COLO668 (cell line): Measurements from ENCODE around the gene EVX1.

Source experiments
- DNase-seq: peaks from one replicate; lab custom pipeline; 2025; ENCODE audit not compliant: unreplicated experiment; lab: John Stamatoyannopoulos, UW

The EVX1 gene

DNA sequence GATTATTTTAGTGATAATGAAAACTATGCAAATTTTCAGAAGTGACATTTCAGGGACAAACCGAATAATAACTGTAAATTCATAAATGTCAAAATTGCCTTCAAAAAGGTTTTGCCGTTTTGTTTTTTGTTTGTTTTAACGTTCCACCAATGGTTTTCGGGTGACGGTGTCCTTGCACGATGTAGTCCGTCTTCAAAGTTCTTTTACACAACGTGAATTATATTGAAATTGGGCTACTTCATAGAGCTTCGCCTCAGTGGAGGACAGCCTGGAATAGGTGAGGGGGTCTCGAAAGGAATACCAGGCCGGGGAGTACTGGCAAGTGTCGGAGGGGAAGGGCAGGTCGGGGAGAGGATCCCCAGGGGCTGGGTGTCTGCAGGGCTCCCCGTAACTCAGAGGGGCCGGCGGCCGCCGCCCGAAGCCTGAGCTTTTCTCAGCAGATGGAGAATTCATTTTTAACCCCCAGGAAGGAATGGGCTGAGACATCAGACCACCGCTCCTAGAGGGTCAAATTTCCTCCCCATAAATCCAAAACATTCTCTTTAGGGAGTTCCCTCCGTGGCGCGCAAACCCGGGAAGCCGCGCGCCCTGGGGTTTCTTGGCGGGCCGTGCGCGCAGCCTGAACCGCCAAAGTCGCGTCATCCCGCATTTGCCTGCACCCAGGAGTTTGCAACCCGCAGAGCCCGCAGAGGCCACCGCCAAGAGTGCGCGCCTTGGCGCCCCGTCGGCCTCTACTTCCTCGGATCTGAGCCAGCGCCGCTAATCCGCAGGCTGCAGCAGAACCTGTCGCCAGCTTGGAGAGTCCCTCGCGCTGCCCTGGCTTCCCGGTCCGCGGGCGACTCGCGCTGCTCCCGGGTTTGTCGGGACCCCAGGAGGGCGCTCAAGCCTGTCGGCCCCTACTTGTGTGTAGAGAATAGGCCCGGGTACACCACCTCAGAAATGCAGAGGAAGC lies 17.3 kb upstream of the EVX1 start:
- no peak for DNase-seq

DNA sequence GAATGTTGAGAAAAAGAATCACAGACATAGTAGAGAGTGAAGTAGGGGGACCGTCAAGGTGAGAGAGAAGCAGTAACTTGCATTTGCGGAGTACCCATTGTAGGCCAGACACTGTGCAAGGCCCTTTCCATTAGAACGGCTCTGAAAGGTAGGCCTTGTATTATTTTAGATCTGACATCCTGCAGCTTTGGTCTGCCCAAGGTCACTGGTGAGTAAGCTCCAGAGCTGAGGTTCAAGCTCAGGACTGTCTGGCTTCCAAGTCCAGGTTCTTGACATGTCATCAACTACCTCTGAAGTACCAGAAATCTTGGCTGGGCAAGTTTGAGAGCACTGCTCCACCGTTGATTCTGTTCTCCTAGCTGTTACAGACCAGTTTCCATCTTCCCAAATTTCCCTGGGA lies 13.2 kb upstream of the EVX1 start:
- no peak for DNase-seq

DNA sequence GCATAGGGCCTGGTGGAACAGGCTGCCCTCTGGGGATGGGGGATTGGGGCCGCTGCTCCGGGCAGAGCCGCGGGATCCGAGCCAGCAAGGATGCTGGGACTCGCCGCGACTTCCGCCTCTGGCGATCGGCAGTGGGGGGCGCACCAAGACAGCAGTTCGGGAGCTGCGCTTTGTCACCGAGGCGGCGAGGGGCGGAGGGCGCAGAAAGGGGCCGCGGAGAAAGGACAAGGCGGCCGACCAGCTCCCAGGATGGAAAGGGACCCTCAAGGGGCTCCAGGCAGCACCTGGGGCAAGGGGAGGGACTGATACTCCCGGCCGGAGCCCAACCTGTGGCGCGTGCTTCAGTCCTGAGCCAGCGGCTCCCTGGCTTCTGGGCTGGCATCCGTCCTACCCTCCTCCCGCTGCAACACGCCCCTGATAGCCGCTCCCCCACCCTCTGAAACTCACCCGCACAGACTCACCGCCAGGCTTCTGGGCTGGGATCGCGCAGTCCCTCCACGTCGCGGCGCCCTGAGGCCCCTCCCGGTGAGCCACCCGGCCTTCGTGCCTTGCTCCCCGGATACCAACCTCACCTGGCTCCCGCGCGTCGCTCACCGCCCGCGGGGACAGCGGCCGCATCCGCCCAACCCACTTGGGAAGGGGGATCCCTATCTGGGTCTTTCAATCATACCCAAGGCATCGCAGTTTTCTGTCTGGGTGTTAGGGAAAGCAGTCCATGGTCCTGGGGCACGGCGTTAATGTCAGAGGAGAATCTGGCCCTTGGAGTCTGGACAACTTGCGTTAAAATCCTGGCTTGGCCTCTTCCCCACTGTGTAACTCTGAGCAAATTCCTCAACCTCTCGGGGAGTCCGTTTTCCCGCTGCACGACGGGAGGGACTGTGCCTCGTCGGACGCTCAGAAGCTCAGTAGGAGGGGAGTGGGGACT lies 7.0 kb upstream of the EVX1 start:
- DNase-seq: peak; percentile 79

DNA sequence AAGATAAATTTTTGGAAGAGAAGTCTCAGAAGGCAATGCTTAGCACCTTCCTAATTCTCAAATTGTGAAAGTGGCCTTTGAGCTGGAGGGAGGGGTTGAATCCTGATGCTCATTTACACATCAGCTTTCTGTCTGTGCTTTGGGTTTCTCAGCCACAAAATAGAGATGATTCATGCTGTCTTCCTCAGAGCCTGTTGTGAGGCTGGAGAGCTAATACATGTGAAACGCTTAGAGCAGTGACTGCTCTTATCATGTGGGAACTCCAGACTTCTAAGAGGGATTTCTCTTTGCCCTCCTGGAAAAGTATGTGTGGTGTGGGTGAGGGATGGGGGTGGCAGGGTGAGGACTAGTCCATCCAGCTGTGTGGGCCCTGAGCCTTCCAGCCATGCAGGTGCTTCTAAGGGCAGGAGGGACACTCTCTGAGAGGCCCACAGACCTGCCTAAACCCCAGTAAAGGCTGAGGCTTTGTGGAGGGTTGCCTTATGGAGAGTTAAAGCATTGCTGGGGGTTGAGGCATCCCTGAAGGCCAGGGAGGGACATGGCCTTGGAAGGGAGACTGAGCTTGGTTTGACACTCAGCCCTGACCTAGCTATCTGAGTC lies 4.8 kb upstream of the EVX1 start:
- no peak for DNase-seq

DNA sequence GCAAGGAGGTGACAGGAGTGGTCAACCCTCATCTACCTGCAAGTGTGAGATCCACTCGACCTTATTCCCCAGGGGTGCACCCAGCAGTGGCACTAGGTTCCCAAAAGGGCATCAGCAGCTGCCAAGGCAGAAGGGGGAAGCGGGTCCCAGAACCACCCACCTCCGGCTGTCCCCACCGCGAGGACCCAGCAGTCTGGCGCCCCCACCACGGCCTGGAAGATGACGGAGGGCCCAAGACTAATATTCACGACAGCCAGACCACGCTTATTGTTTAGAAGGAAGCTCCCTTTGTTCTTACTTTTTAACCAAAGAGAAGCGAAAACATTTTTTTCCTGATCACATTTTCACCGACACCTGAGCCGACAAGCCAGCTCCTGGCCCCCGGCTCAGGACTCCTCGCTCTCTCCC lies 3.6 kb upstream of the EVX1 start:
- no peak for DNase-seq

DNA sequence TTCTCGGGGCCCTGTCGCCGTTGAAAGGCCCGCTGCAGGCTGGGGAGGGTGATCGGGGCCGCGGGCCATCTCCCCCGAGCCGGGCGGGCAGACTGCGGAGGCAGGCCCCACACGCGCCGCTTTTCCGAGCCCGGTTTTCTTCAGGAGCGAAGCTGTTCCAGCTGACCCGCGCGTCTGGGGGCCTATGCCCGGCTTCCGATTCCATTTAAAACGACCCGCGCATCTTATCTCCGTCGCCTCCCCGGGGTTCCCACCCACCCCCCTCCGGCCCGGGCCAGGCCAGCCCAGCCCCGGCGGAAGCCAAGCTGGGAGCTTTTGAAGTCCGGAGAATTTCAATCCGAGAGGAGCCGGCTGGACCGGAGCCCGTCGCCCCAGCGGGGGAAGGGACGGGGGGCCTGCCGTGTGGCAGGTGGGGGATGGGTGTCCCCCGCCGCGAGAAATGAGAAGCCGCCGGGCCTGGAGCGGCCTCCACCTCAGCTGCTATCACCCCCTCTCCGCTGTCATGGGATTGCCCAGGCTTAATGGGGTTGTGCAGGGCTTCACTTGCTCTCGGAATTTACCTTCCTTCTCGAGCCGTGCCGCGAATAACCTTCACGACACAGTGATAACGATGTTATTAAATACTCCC lies 3.1 kb upstream of the EVX1 start:
- no peak for DNase-seq

DNA sequence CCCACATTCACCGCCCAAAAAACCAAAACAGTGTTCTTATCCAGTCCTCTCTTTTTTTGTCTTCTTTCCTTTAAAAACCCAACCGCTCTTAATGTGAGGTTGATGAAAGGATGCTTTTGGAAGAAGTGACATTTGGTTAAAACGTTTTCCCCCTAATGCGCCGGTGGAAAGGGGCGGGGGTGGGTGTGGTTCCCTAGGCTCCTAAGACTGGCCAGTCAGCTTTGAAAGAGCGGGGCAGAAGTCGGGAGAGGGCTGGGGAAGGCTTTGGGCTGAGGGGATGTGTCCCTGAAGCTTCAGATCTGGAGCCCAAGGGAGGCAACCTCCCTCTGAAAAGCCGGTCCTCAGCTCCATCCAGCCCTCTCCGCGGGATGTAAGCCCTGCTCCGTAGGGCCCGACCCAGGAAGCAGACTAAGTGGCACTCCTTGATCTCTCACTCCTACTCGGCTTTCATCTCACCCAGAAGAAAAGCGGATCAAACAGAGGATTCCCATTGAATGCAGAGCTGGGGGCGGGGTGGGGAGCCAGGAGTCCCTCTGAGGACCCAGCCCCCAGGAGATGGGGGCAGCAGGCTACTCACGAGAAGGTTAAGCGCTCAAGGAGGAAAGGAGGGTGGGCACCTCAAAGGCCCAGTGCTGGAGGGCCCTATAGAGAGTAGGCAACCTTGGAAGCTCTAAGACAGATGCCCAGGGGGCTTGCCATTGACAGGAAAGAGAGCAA lies 2.4 kb upstream of the EVX1 start:
- no peak for DNase-seq

DNA sequence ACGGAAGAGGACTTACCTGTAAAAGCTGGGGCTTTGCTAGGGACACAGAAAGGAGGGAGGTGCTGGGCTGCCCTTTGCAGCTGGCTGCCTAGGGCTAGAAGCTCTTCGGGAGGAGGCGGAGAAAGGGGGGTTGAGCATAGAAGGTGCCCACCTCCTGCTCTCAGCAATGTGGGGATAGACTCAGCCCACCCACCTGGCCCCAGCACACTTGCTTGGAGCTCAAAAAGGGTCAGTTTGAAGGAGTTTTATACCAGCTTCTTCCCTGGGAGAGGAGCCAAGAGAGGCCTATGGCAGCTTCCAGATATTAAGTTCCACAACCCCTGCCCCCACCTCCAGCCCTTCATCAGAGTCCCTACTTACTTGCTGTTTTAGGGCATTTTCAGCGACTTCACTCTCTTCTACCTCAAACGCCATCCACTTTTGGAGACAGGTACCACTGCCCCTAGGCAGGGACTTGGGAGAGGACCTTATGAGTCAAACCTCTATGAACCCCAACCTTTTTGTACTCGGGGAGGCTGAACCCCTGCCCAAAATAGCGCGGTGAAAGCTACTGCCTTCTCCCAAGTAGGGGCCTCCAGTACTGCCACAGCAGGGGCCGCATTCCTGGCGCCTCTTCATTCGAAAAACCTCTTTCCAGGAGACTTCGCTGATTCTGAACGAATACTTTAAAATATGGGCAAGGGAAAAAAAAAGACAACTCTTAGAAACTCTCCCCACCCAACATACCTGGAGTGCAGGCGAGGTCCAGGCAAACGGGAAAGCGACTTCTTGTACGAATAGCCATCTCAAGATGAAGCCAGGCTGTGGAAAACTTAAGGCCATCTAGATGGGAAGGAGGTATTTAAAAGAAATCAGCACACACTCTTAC lies 1.2 kb upstream of the EVX1 start:
- DNase-seq: no peak

DNA sequence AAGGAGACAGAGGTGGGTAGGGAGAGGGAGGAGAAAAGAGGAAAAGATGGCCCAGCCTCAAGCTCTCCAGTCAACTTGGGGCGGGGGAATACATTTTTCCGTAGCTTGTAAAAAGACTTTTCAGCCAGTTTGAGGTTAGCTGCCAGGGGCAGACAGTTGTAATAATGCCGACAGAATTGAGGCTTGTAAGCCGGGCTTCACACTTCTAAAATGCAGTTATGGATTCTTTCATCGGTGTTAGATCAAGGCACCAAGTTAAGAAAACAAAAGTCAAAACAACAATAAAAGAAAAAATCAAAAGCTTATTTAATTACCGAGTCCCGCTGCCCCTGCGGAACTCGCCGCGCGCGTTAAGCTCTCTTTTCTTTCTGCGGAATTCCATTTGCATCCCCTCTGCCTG lies 448 bp upstream of the EVX1 start:
- no peak for DNase-seq

DNA sequence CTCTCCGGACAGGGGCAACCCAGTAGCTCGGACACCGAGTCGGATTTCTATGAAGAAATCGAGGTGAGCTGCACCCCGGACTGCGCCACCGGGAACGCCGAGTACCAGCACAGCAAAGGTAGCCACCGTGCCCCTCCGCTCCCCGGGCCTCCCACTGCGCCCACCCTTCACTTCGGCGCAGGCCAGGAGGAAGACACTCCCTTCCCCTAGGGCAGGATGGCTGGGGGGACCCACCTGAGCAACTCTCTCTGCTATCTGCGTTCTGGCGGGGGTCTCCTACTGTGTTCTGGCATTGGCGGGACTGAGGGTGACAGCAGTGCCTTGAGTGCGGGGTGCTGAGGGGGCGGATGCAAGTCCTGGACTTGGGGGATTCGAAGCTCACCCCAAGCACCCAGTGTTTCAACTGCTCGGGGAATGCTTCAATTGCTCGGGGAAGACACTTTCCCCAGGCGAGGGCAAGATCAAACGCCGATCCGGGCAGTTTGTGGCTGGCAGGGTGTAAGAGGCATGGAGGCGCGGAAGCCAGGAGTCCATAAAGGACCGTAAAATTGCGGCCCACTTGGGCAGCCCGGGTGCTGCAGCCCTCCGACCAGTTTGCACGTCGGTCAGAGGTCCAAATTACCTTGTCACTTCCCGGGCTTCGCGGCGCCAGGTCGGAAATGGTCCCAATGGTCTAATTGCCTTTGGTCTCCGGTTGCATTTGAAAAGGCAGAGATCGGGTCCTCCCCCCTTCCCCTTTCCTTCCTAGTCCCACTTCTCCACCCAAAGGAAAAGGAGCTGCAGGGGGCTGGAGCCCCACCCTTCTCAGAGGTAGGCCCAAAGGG lies 950 bp downstream of the EVX1 start:
- no peak for DNase-seq

DNA sequence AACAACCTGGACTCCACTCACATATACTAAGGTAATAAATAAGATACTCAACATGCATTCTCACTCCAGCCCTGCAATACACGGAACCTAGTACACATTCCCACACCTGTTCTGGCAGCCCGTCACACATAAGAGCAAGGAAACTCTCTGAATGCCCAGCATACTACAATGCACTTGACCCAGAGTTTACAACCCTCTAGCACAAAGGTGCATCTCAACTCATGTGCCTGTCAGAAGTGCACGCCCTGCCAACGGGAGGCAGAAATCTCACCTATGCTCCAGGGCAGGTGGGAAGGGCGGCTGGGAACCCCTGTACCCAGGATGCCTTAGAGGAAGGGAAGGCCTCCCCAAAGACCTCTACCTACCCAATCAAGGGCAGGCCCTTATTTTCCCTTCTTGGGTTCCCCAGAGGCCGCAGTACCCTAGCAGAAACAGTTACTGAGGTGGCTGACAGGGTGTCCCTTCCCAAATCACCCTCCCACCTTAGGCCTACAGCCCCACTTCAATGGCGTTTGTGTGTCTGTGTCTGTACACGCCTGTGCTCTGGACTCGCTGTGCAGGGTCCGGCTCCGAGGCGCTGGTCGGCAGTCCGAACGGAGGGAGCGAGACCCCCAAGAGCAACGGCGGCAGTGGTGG lies 2.0 kb downstream of the EVX1 start:
- no peak for DNase-seq

DNA sequence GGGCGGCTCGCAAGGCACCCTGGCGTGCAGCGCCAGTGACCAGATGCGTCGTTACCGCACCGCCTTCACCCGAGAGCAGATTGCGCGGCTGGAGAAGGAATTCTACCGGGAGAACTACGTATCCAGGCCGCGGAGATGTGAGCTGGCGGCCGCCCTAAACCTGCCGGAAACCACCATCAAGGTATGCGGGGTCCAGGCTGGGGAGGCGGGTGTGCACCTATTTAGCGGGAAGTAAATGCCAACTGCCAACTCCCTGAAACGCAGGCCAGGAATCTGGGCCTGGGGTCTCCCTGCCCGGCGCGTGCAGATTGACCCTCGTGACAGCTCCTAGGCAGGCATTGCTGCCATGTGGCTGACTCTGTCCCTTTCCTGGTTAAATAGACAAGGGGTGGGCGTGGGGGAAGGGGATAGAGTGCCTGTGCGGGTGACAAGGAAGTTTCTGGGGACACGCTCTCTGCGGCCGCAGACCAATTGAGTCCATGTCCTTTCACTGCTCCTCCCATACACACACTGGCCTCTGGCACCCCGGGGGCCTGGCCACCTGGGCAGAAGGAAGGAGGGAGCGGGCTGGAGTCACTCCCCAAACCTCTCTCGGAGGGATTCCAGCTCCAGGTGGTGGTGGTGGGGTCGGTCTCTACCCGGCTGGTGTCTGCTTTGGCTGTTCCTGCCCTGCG lies 2.7 kb downstream of the EVX1 start:
- no peak for DNase-seq

DNA sequence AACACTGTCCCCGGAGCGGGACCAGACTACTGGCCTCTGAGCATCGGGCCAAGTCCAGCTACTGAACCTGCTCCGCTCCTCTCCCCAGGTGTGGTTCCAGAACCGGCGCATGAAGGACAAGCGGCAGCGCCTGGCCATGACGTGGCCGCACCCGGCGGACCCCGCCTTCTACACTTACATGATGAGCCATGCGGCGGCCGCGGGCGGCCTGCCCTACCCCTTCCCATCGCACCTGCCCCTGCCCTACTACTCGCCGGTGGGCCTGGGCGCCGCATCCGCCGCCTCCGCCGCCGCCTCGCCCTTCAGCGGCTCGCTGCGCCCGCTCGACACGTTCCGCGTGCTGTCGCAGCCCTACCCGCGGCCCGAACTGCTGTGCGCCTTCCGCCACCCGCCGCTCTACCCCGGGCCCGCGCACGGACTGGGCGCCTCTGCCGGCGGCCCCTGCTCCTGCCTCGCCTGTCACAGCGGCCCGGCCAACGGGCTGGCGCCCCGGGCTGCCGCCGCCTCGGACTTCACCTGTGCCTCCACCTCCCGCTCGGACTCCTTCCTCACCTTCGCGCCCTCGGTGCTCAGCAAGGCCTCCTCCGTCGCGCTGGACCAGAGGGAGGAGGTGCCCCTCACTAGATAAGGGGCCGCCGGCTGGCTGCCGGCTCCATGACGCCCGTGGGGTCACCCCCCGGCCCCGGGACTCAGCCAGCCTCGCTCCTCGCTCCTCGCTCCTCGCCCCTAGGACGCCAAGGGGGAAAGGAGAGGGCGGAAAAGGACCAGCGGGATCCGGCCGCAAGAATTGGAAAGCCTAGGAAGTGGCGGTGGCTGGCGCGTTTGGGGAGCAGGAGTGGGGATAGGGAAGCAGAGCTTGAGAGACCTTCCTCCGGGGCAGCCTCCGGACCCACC lies 3.4 kb downstream of the EVX1 start:
- peak; percentile 78 for DNase-seq

DNA sequence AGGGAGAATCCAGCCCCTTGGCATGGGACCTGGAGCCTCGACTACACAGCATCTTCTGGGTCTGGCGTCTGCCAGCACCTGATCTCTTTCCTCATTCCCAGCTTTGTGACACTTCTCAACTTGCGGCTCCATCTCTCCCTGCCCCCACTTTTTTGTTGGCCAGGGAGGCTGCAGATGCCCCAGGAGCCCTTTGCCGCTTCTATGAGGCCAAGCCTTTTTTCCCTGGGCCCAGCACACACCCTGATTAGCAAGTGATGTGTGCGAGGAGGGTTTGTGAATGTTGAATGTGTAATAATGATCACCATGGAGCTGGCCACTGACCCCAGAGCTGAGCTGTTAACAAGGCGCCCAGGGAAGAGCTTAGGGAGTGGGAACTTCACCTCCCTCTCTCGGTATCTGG lies 4.4 kb downstream of the EVX1 start:
- no peak for DNase-seq

DNA sequence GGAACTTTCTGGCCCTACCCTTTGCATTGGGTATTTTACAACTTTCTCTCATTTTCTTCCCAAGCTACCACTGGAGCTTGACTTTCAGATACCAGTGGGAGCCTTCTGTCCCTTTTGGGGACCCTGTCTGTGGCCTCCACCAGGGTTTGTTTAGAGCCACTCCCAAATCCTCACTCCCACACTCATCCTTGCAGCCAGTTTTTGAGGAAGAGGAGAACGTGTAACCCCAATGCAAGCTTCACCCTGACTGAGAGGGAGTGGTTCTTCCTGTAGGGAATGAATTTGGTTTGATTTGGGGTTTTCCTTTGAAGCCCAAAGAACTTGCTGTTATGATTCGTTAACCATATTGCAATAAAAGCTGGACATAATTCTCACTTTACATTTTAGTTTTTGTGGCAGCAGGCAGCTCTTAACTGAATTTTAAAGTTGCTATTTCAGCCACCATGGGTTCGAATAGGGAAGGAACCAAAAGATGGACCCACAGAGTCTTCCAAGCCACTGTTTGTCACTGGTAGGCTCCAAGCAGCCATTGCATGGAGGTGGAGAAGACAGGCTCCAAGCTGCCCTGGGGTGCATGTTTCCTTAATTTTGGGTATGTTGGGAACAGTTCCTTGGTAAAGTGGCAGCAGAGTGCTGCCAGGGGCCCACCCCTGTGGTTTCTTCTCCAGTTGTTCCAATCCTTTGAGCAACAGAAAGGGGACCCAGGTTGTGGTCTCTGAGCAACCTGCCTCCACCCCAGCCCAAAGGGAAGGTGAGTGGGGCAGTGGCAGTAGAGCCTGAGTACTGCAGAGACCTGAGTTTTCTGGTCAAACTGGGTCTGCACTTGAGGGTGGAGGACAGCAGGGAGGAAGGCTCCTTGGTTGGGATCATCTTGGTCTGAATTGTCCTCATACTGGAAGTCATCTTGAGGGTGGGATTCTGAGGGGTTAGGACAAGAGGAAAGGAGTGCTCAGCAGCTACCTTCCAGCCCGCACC lies 5.1 kb downstream of the EVX1 start:
- DNase-seq: no peak
